Activated effector memory CD4-positive, alpha-beta T cell treated with anti-CD3 and anti-CD28 coated beads, Interleukin-2, amount 50 U/mL, for 16 hours (primary cell): ENCODE results near the gene HEATR5A.
"Not testable (repeated sequence)": the region's sequence is repeated elsewhere in the genome, so short reads cannot be mapped to it uniquely, and the experiment has no call there.

Source experiments
- DNase-seq: peaks from one replicate; pipeline ENCODE4 v3.0.0-alpha.2; 2020

The HEATR5A gene

DNA sequence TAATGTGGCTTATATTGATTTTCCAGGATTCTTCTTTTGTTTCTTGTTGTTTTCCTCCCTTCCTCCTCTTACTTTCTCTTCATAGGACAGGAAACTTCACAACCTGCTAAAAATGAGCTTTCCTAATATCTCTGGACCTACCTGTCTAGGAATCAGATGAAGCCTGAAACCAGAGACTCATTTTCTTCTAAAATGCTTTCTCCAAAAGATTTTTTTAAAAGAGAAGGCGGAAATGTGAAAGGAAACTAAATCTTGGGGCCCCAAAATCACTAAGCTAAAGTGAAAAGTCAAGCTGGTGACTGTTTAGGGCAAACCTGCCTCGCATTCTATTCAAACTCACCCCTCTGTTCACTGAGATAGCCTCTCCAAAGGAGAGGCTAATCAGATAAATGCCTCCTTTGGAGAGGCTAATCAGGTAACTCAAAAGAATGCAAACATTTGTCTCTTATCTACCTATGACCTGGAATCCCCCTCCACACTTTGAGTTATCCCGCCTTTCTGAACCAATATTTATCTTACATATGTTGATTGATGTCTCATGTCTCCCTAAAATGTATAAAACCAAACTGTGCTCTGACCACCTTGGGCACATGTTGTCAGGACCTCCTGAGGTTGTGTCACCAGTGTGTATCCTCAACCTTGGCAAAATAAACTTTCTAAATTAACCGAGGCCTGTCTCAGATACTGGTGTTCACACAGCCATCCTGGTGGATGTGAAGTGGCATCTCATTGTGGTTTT lies 140.0 kb downstream of the HEATR5A start:
- no peak for DNase-seq

DNA sequence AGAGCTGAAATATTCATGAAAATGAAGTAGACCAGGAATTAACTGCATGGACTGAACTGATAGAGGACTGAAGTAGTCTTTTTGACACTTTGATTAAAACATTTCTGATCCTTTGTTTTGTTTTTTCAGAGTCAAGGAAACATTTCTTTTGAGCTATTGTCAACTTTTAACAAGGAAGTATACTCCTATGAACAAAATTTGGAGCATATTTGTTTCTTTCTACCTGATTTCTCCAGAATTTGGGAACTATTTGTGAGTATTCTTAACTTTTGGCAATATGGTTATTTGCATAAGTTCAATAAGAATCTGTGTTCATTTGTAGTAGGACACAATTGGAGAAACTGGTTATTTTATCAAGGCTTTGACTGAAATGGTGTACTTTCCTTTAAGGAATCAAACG lies 141.5 kb downstream of the HEATR5A start:
- DNase-seq = no peak

DNA sequence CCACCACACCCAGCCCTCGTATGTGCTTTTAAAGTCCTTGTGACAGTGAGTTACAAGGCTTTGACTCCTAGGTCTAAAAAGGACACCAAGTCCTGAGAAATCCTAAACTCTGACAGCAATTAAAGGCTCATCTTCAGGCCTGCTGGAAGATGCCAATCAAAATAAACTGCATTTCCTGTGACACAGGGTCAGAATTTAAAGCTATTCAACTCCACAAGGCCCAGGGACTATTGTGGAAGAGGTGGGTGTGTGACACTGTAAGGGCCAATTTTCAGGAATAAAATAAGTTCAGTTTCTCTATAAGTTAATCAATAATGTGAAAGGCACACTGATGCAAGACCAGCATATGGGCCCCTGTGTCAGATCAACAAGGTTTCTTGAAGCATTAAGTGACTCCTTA lies 143.3 kb downstream of the HEATR5A start:
- no peak for DNase-seq

DNA sequence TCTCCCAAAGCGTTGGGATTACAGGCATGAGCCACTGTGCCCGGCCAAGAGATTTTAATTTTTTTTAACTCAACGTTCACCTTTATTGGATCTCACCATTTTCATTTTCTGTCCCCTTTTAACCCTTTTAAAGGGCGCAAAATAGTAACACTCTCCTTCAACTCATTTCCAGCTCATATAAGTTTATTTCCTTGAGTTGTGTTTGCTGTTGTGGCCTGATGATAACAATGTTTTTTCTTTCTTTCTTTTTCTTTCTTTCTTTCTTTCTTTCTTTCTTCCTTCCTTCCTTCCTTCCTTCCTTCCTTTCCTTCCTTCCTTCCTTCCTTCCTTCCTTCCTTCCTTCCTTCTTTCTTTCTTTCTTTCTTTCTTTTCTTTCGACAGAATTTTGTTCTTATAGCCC lies 143.9 kb downstream of the HEATR5A start:
- not testable (repeated sequence) for DNase-seq

DNA sequence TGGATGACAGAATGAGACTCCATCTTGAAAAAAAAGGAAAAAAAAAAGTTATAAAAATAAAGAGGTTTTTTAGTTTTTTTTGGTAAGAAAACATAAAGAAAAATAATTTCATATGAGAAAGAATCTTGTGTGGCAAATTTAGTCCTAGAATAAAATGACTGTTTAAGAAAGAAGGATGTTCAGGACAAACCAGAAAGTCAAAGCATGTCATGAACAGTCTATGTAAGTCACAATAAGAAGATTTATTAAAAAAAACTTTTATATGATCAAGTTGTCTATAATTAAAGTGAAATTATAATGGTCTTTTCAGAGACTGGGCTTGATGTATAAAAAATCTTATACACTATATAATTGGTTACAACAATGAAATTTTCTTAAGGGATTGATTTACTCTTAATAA lies 144.6 kb downstream of the HEATR5A start:
- DNase-seq = no peak

DNA sequence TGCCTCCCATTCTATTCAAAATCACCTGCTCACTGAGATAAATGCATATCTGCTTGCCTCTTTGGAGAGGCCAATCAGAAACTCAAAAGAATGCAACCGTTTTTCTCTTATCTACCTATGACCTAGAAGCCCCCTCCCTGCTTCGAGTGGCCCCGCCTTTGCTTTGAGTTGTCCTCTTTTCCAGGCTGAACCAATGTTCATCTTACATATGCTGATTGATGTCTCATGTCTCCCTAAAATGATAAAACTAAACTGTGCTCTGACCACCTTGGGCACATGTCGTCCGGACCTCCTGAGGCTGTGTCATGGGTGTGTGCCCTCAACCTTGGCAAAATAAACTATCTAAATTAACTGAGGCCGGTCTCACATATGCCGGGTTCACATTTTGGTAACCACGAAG lies 148.7 kb downstream of the HEATR5A start:
- no peak for DNase-seq

DNA sequence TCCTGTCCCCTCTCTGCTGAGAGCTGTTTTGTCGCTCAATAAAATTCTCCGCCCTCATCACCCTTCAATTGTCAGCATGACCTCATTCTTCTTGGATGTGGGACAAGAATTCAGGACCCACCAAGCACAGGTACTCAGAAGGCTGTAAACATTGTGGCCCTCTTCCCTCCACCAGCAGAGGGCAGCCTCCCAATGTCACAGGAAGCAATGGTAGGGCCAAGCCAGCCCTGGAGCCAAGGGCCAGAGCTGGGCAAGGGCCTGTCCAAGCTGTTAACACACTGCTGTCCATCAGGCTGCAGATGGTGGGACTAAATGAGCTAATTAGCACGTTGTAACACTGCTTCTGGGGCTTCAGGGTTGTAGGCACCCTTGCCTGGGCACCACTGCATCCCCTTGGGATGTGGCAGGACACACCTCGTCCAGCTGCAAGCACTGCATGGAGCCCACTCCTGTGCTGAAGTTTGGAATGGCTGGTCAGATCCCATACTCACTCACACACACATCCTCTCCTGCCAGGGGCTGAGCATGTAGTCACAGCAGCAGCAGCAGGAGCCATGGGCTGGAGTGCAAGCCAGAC lies 150.1 kb downstream of the HEATR5A start:
- no peak for DNase-seq

DNA sequence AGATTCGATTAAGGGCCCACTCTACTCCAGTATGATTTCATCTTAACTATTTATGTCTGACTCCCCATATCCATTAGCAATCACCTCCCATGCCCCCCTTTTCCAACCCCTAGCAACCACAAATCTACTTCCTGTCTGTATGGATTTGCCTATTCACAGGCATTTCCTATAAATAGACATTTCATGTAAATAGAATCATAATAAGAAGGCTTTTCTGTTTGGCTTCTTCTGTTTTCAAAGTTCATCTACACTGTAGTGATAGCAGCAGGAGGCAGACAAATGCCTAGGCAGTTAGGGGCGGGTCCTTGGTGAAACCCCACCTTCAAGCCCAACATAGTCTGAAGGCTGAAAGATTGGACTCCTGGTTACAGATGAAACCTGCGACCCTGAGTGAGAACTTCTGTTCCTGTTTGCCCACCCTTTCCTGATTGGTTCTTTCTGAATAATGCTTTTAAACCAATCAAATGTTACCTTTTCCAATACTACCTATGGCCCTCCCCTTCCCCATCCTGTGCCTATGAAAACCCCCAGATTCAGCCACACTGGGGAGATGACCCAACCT lies 150.6 kb downstream of the HEATR5A start:
- no peak for DNase-seq

DNA sequence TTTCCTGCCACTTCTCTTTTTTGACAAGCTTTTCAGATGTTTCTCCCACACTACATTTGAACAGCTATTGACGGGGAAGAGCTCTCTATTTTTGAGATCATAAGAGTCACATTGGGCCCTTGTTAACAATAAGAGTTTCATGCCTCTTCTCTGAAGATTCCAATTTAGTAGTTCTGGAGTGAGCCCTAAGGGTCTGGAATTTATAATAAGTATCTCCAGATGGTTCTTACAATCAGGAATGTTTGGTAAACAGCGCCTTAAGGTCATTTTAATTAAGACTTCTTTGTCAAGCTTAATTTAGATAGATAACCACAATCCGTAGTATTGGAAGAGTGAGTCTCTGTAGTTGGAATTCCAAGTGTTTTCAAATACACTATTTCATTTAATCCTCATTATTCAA lies 152.1 kb downstream of the HEATR5A start:
- DNase-seq = no peak

DNA sequence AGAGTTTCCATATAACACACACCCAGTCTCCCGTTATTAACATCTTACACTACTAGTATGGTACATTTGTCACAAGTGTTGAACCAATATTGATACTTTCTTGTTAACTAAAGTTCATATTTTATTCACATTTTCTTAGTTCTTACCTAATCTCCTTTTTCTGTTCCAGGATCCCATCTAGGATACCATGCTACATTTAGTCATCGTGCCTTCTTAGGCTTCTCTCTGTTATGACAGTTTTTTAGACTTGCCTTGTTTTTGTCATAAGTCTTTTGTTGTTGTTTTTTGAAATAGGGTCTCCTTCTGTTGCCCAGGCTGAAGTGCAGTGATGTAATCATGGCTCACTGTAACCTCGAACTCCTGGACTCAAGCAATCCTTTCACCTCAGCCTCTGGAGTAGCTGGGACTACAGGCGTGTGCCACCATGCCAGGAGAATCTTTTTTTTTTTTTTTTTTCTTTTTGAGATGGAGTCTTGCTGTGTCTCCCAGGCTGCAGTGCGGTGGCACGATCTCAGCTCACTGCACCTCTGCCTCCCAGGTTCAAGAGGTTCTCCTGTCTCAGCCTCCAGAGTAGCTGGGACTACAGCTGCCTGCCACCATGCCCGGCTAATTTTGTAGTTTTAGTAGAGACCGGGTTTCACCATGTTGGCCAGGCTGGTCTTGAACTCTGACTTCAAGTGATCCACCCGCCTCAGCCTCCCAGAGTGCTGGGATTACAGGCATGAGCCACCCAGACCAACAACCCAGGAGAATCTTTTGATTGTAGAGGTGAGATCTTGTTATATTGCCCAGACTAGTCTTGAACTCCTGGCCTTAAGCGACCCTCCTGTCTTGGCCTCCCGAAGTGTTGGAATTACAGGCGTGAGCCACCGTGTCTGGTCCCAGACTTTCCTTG lies 153.7 kb downstream of the HEATR5A start:
- no peak for DNase-seq

DNA sequence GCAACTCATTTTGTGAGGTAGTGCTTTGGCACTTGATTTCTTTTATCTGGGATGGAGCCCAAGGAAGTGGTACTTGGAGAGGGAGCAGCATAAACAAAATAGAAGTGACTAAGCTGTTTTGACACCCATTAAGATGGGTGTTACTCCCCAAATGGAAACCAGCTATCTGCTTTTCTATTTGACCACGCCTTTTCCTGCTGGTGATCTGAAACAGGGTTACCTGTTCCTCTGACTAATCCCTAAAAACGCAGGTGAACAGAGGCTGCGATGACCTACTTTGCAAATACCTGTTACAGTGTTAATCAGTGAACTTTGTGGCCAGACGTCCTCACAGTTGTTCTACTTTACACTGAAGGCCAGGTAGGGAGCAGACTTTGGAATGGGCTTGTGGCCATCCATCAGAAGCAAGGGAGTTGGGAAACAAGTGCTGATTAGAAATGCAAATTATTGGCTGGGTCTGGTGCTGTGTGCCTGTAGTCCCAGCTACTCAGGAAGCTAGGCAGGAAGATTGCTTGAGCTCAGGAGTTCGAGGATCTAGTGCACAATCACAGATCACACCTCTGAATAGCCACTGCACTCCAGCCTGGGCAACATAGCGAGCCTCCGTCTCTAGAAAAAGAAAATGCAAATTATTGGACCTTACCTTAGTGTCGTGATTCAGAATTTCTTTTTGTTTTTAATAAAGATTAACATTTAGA lies 154.5 kb downstream of the HEATR5A start:
- DNase-seq = no peak

DNA sequence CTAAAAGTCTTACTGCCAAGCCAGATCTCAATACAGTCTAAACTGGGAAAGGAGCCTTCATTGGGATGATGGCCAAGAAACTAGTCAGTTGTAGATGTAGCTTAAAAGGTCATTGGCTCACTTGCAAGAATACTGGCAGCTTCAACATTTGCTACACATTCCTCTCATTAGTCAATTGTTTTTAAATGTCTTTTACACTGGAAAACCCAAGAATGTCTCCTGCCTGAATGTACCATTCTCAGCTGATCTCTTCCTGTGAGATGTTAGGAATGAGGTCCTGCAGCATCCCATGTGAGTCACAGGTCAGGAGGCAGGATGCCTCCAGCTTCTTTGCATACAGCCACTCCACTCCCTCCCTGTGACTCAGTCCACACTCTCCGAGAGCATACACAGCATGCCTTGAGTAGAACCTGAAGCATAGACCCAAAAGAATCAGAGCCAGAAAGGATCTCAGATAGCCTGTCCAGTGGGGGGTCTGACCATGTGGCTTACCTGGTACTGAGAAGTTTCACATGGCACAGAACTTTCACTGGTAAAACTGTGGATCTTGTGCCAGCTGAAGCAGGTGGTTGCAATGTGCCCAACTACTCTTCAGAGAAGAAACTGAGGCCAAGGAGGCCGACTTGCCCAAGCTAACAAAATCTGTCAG lies 156.7 kb downstream of the HEATR5A start:
- no peak for DNase-seq

DNA sequence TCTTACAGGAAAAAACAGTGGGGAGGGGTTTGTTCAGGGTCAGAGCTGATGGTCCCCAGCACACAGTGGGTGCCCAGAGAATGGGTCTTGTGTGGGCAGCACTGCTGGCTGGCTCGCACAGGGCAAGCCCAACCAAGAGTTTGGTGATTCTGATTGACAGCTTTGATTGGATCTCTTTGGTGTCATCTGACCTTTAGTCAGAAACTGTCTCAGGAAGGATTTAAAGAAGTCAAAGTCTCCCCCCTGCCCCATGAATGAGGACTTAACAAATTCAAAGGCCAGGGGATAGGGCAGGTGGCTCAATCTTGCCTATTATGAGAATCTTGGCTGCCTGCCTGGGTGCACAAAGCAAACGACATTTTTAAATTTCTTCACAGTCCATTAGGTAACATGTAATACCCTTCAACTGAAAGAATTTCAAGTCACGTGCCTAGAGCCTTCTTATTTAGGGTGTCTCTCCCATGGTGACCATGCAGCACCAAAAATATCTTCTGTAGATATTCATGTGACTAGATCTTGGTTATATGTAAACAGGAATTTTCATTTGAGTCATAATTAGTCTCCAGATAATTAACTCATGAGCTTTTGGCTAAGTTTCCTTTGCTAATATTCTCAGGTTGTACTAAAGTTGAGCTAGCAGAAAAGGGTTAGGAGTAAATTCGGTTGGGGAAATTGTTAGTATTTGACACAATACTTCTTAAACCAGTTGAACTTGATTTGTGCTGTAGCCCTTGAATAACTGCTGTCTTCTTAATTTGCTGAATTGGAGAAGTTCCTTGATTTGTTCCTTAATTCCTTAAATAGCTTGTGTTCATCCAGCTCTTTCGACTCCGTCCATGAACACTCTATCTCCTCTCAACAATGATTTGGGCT lies 158.3 kb downstream of the HEATR5A start:
- DNase-seq = no peak

DNA sequence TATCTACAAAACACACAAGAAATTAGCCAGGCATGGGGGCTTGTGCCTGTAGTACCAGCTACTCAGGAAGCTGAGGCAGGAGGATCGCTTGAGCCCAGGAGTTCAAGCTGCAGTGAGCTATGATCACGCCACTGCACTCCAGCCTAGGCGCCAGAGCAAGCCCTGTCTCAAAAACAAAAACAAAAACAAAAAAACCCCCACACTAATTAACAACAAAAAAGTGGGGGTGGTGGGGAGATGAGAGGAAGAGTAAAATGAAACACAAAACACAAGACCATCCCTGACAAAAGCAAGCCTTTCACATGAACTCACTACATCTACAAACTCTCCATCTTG lies 158.9 kb downstream of the HEATR5A start:
- no peak for DNase-seq

DNA sequence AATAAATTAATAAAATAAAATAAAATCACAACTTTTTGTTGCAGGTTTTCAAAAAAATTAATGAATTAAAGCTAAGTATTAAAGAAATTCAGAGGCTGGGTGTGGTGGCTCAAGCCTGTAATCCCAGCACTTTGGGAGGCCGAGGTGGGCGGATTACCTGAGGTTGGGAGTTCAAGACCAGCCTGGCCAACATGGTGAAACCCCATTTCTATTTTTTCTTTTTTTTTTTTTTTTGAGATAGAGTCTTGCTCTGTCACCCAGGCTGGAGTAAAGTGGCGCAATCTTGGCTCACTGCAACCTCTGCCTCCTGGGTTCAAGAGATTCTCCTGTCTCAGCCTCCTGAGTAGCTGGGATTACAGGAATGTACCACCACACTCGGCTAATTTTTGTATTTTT lies 161.3 kb downstream of the HEATR5A start:
- DNase-seq = not testable (repeated sequence)

DNA sequence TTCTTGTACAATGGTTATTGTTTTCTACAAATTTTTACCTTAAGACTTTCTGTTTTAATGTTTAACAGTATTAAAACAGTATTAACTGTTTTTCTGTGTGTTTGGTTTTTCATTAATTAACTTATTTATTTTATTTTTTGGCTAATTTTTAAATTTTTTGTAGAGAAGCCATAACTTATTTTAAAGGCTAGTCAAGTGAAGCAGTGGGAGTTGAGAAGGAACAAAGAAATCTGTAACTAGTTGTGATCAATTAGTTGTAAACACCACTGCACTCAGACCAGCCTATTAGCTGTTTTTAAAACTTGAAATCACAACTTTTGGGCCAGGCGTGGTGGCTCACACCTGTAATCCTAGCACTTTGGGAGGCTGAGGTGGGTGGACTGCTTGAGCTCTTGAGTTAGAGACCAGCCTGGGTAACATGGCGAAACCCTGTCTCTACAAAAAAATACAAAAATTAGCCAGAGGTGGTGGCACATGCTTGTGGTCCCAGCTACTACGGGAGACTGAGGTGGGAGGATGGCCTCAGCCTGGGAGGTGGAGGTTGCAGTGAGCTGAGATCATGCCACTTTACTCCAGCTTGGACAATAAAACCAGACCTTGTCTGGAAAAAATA lies 161.8 kb downstream of the HEATR5A start:
- DNase-seq = no peak

DNA sequence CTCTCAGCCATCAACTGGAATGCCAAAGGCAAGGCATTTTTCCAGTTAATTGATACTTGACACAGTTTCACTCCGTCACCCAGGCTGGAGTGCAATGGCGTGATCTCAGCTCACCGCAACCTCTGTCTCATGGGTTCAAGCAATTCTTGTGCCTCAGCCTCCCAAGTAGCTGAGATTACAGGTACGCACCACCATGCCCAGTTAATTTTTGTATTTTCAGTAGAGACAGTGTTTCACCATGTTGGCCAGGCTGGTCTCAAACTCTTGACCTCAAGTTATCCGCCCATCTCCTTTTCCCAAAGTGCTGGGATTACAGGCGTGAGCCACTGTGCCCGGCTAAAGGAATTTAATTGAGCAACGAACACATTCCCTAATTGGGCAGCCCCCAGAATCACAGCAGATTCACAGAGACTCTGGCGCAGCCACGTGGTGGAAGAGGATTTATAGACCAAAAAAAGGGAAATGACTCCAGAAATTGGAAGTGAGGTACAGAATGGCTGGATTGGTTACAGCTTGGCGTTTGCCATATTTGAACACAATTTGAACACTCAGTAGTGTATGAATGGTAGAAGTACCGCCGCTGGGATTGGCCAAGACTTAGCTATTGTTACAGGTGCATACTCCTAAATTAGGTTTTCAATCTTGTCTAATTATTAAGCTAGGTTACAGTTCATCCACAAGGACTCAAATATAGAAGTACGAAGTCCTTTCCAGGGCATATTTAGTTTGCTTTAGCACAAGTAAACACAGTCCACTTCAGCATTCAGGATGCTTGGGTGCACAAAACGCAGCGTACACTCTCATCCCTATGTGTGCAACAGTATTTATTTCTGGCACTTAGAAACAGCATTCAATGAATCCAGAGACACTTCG lies 162.6 kb downstream of the HEATR5A start:
- not testable (repeated sequence) for DNase-seq

DNA sequence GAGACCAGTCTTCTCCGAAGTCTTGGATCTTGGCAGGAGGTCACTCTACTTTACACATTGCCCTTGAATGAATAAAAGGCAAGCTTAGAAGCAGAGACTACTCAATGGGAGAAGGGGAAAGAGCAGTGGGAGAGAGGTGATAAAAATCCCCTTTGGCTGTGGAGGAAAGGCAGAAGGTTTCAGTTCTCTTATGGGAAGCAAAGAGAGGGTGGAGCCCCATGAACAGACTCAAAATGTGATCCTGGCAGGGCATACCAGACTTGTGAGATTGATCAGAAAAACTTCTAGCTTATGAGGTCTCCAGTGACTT lies 163.2 kb downstream of the HEATR5A start:
- DNase-seq = no peak

DNA sequence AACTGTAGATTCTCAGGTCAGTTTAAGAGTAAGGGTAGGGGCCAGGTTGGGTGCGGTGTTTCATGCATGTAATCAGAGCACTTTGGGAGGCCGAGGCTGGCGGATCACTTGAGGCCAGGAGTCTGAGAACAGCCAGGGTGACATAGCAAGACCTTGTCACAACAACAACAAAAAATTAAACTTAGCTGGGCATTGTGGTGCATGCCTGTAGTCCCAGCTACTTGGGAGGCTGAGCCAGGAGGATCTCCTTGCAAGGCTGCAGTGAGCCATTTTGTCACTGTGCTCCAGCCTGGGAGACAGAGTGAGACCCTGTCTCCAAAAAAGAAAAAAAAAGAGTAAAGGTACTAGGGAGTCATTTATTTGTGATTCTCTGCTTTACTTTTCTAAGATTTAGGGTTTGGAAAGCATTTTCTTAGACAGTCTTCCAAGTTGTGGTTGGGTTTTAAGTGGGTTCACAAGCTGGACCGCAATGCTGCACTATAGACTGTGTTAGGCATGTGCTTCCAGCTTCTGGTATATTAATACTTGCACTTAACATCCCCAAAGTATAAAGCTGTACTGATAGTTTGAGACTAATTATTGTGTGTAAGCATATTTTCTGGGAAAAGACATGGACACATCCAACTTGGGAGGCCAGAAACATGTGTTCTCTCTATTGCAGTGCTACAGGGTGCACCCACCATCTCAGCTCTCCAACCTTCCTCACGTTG lies 163.7 kb downstream of the HEATR5A start:
- DNase-seq = no peak

DNA sequence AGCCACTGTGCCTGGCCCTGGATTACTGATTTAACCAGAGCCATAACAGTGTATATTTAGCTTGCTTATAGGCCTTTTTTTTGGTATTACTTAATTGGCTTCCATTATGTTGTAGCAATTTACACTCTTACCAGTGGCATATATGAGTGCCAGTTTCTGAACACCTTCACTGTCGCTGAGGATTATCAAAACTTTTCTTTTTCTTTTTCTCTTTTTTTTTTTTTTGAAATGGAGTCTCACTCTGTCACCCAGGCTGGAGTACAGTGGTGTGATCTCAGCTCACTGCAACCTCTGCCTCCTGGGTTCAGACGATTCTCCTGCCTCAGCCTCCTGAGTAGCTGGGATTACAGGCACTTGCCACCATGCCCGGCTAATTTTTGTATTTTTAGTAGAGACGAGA lies 164.4 kb downstream of the HEATR5A start:
- not testable (repeated sequence) for DNase-seq
